Measurements from ENCODE around the gene BEST4.

DNA sequence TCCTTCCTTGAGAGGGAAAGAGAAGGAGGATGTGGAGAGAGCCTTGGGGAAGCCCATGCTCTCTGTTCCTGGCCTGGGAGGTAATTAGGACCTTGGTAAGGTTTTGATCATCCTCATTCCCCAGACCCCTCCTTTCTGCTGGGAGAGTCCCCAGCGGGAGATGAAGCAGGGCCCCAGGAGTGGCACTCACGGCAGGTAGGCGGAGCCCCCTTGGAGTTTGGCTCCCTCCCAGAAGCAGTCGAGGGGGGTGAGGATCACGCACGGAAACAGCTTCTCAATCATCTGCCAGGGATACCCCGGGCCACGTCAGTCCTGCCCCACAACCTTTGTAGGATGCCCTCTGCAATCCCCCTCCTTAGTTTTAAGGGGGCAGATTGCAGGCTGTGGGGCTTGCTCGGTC is 43.5 kb upstream of the BEST4 start:
- TF ChIP-seq CTCF (IDR thresholded peaks at IDR 0.05; ENCODE audit: low read depth, low read length, poor library complexity, severe bottlenecking) (no peak), EZH2phosphoT487 (IDR thresholded peaks at IDR 0.05; ENCODE audit: borderline replicate concordance, low read length) (no peak)

All from DOHH2 (cell line).